Sigmoid colon (tissue), 7 donors: ENCODE results near the gene ST6GALNAC1. TPM values are rescaled to one million over a fixed set of nuclear protein-coding genes. Genes with fewer than 3 reads are reported as not detected.

Source experiments
- DNase-seq: peaks from one replicate; pipeline ENCODE4 v3.0.0-alpha.2; 2019
- H3K27ac ChIP-seq, 4 donors: fragments of 200-600 bp; sonication (generic); one replicate each; pipeline ENCODE4 v1.5.1; 2016 to 2019; ENCODE audit warnings: mild to moderate bottlenecking in 1 of 4
- H3K27me3 ChIP-seq, 3 donors: fragments of 200-600 bp; sonication (generic); one replicate each; pipeline ENCODE4 v1.5.1; 2019; ENCODE audit warnings: mild to moderate bottlenecking in 1 of 3
- H3K36me3 ChIP-seq, 4 donors: fragments of 200-600 bp; sonication (generic); one replicate each; pipeline ENCODE4 v1.5.1; 2016 to 2019
- H3K4me1 ChIP-seq, 4 donors: fragments of 200-600 bp; sonication (generic); one replicate each; pipeline ENCODE4 v1.5.1; 2017 to 2019
- H3K4me3 ChIP-seq, 4 donors: fragments of 200-600 bp; sonication (generic); one replicate each; pipeline ENCODE4 v1.5.1; 2017 to 2019; ENCODE audit warnings: mild to moderate bottlenecking in 2 of 4, moderate library complexity in 1 of 4
- H3K9me3 ChIP-seq, 4 donors: fragments of 200-600 bp in 3 of 4; sonication (generic) in 3 of 4; one replicate each; pipeline versions ENCODE4 v1.5.1 to v1.6.1; 2013 to 2019
- EP300 ChIP-seq, 4 donors: sonication (generic); formaldehyde crosslinking; IDR thresholded peaks; one replicate each; pipeline ENCODE4 v1.6.1; 2017; ENCODE audit warnings: antibody characterized with exemption in 4 of 4
- POLR2A ChIP-seq, 2 donors: fragments of 450-650 bp; IDR thresholded peaks; one replicate each; pipeline ENCODE4 v1.6.1; 2016; ENCODE audit warnings: antibody characterized with exemption in 2 of 2, mild to moderate bottlenecking in 2 of 2, moderate library complexity in 2 of 2
- POLR2AphosphoS5 ChIP-seq, 4 donors: sonication (generic); formaldehyde crosslinking; IDR thresholded peaks; one replicate each; pipeline ENCODE4 v1.6.1; 2017; ENCODE audit warnings: antibody characterized with exemption in 4 of 4
- WGBS, 2 donors: extraction: QIAGEN DNeasy Blood & Tissue Kit; methylation state at CpG; one replicate each; pipeline ENCODE4 v1.1.7; 2013; 5-methylcytosine and 5-hydroxymethylcytosine counted together
- intact Hi-C: fragments of 100-400 bp; cut with DNase I; formaldehyde crosslinking; loops from one replicate; pipeline ENCODE4 v1.15.1; 2023
- polyA plus RNA-seq, 3 donors: library from polyadenylated mRNA; stranded (reverse); fragments of 200-250 nt; gene quantifications; one replicate each; pipeline ENCODE4 v1.2.3, GENCODE V29; 2013
- total RNA-seq, 4 donors: library from RNA; depleted of rRNA; stranded (reverse); fragments of >200 nt; gene quantifications; one replicate each; pipeline ENCODE4 v1.1.0, GENCODE V29; 2016
- TF ChIP-seq, protein P1 (sequence below), 4 experiments: fragments of 450-650 bp in 3 of 4; fragments of 200-600 bp in 1 of 4; IDR thresholded peaks; one replicate each; pipeline ENCODE4 v1.5.1; 2016 to 2019; ENCODE audit warnings: antibody characterized with exemption in 4 of 4, mild to moderate bottlenecking in 3 of 4, moderate library complexity in 2 of 4
- donor health status: healthy with polysubstance abuse.
- donor health status: Bipolar disorder and iron deficiency.
- donor health status: healthy.

Gene ST6GALNAC1
- total and polyA plus RNA-seq, 7 donors: 0.81 to 146 (median 4.6) TPM

GRCh38 chr17:76597156-76598003, 46.2 kb downstream of the ST6GALNAC1 start:
- H3K4me1 ChIP-seq: no peaks in the 10 kb centered on the region
- no peak for TF ChIP-seq POLR2AphosphoS5 (IDR thresholded peaks at IDR 0.05)
- no peak for TF ChIP-seq EP300 (IDR thresholded peaks at IDR 0.05)
- TF ChIP-seq POLR2A (IDR thresholded peaks at IDR 0.05): no peak
- TF ChIP-seq, protein P1, sequence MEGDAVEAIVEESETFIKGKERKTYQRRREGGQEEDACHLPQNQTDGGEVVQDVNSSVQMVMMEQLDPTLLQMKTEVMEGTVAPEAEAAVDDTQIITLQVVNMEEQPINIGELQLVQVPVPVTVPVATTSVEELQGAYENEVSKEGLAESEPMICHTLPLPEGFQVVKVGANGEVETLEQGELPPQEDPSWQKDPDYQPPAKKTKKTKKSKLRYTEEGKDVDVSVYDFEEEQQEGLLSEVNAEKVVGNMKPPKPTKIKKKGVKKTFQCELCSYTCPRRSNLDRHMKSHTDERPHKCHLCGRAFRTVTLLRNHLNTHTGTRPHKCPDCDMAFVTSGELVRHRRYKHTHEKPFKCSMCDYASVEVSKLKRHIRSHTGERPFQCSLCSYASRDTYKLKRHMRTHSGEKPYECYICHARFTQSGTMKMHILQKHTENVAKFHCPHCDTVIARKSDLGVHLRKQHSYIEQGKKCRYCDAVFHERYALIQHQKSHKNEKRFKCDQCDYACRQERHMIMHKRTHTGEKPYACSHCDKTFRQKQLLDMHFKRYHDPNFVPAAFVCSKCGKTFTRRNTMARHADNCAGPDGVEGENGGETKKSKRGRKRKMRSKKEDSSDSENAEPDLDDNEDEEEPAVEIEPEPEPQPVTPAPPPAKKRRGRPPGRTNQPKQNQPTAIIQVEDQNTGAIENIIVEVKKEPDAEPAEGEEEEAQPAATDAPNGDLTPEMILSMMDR (IDR thresholded peaks at IDR 0.05): no peak
- H3K9me3 ChIP-seq: no peaks in the 10 kb centered on the region
- intact Hi-C loops: no loop called here
- no peaks in the 10 kb centered on the region for H3K36me3 ChIP-seq
- no peak for DNase-seq
- H3K4me3 ChIP-seq: no peak overlapping the region
- H3K27me3 ChIP-seq: peaks cover 0 to 4% (median 0%) of the 10 kb centered on the region in 3 donors
- H3K27ac ChIP-seq: no peak overlapping the region
- 59 to 74% methylated on average over 12 of the region's 12 CpGs for WGBS, 2 donors

GRCh38 chr17:76594690-76595089, 48.9 kb downstream of the ST6GALNAC1 start:
- no peak overlapping the region for H3K4me3 ChIP-seq
- 80 to 82% methylated on average over 3 of the region's 3 CpGs for WGBS, 2 donors
- DNase-seq: no peak
- no peaks in the 10 kb centered on the region for H3K4me1 ChIP-seq
- H3K36me3 ChIP-seq: no peaks in the 10 kb centered on the region
- intact Hi-C loops: no loop called here
- no peak overlapping the region for H3K27ac ChIP-seq
- TF ChIP-seq POLR2AphosphoS5 (IDR thresholded peaks at IDR 0.05) (no peak), EP300 (IDR thresholded peaks at IDR 0.05) (no peak), POLR2A (IDR thresholded peaks at IDR 0.05) (no peak)
- TF ChIP-seq, protein P1 (IDR thresholded peaks at IDR 0.05): no peak
- H3K27me3 ChIP-seq: peaks cover 0 to 3% (median 0%) of the 10 kb centered on the region in 3 donors
- no peaks in the 10 kb centered on the region for H3K9me3 ChIP-seq

DNA sequence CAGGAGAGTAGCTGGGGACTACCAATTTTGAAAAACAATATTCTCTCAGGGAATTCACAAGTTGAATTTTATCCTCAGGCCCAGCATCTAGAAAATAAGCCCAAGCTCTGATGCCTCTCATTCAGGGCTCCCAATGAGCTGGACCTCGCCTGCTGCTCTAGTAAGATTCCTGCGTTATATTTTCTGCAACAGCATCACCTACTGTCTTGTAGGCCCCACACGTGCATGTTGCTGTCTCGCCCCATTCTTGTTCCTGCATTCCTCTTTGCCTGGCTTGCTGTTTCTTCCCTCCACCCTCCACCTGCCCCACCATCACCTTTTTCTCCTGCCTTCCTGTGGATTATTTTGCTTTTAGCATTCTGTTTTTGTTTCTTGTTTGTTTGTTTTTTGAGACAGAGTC, 49.6 kb downstream of the ST6GALNAC1 start:
- Histone ChIP-seq H3K27ac (no peak overlapping the region), H3K36me3 (no peaks in the 10 kb centered on the region), H3K9me3 (no peaks in the 10 kb centered on the region), H3K4me1 (no peaks in the 10 kb centered on the region), H3K4me3 (no peak overlapping the region), H3K27me3 (peaks cover 0 to 7% (median 0%) of the 10 kb centered on the region in 3 donors)
- no peak for TF ChIP-seq EP300 (IDR thresholded peaks at IDR 0.05)
- no peak for TF ChIP-seq POLR2A (IDR thresholded peaks at IDR 0.05)
- TF ChIP-seq POLR2AphosphoS5 (IDR thresholded peaks at IDR 0.05): no peak
- TF ChIP-seq, protein P1 (IDR thresholded peaks at IDR 0.05): no peak
- DNase-seq: no peak
- 82 to 90% methylated on average over 4 of the region's 4 CpGs for WGBS, 2 donors
- intact Hi-C loops: no loop called here

- H3K27me3 ChIP-seq: peaks cover 0 to 12% (median 0%) of the 10 kb centered on the region in 3 donors
- TF ChIP-seq, protein P1 (IDR thresholded peaks at IDR 0.05): no peak
- no peak for TF ChIP-seq POLR2A (IDR thresholded peaks at IDR 0.05)
- no peak for TF ChIP-seq EP300 (IDR thresholded peaks at IDR 0.05)
- no peak for TF ChIP-seq POLR2AphosphoS5 (IDR thresholded peaks at IDR 0.05)
- H3K36me3 ChIP-seq: no peaks in the 10 kb centered on the region
- H3K4me1 ChIP-seq: no peaks in the 10 kb centered on the region
- H3K4me3 ChIP-seq: no peak overlapping the region
- DNase-seq: no peak
- H3K9me3 ChIP-seq: no peaks in the 10 kb centered on the region
- 76 to 78% methylated on average over 8 of the region's 8 CpGs for WGBS, 2 donors
- no peak overlapping the region for H3K27ac ChIP-seq
- intact Hi-C loops: no loop called here
Measured at GRCh38 chr17:76593384-76593826, 50.2 kb downstream of the ST6GALNAC1 start.
